Right cardiac atrium (tissue), 5 donors: ENCODE results near the gene ATG5. TPM values are rescaled to one million over a fixed set of nuclear protein-coding genes. Genes with fewer than 3 reads are reported as not detected.
"Not testable (repeated sequence)": the region's sequence is repeated elsewhere in the genome, so short reads cannot be mapped to it uniquely, and the experiment has no call there.

Experiments used
- ATAC-seq, 2 donors: fragments of 200-7000 bp; cut with Tn5 transposase; one replicate each; pipeline versions ENCODE4 v1.8.0 to v1.9.1; 2020; ENCODE audit warnings: moderate library complexity in 2 of 2, mild to moderate bottlenecking in 1 of 2
- DNase-seq, 3 donors: peaks; one replicate each; pipeline ENCODE4 v3.0.0-alpha.2; 2020
- H3K27ac ChIP-seq: one replicate; pipeline ENCODE4 v1.5.1; 2013; ENCODE audit warnings: mild to moderate bottlenecking, low read length, control low read depth, moderate library complexity
- H3K27me3 ChIP-seq: one replicate; pipeline ENCODE4 v1.6.1; 2013; ENCODE audit not compliant: control insufficient read depth, insufficient read depth
- H3K4me1 ChIP-seq: one replicate; pipeline ENCODE4 v1.6.1; 2013; ENCODE audit warnings: low read length; ENCODE audit not compliant: control insufficient read depth, insufficient read depth
- H3K4me3 ChIP-seq: one replicate; pipeline ENCODE4 v1.5.1; 2013; ENCODE audit warnings: low read length, control low read depth
- H3K9me3 ChIP-seq: one replicate; pipeline ENCODE4 v1.6.1; 2013; ENCODE audit warnings: low read length; ENCODE audit not compliant: control insufficient read depth
- WGBS: extraction: QIAGEN DNeasy Blood & Tissue Kit; methylation state at CpG from one replicate; pipeline ENCODE4 v1.1.7; 2013; 5-methylcytosine and 5-hydroxymethylcytosine counted together
- intact Hi-C, 4 donors: fragments of 100-400 bp; cut with DNase I; formaldehyde crosslinking; loops; one replicate each; pipeline versions ENCODE4 v1.11.0 to v1.14.0; 2022 to 2023
- polyA plus RNA-seq: library from polyadenylated mRNA; stranded (reverse); fragments of 200-250 nt; gene quantifications from one replicate; pipeline ENCODE4 v1.2.3, GENCODE V29; 2013
- total RNA-seq, 4 donors: library from RNA; stranded (reverse); fragmentation: NEBNext Ultra II Directional; extraction: Animal tissue kit (Norgen Biotek cat#: 25700); gene quantifications; one replicate each; pipeline ENCODE4 v1.2.1, GENCODE V29; 2021
- donor health status: healthy with polysubstance abuse.
- donor health status: DM: no; HTN: yes; CAD: no.
- donor health status: DM: no; HTN: no; CAD: no.
- donor health status: DM: no; HTN: yes; CAD: no; lungs with severe emphysema.
- donor health status: DM: yes; HTN: yes; CAD: no.

Gene ATG5
- total and polyA plus RNA-seq, 5 donors = 11.2 to 21.8 (median 20.0) TPM

GRCh38 chr6:106247293-106247692 lies 78.3 kb downstream of the ATG5 start:
- no peaks in the 10 kb centered on the region for H3K4me1 ChIP-seq
- no peak overlapping the region for H3K27ac ChIP-seq
- ATAC-seq (no peak), DNase-seq (no peak)
- 89% methylated on average over 3 of the region's 3 CpGs for WGBS
- H3K9me3 ChIP-seq = no peaks in the 10 kb centered on the region
- intact Hi-C loops = no loop called here
- H3K27me3 ChIP-seq = no peaks in the 10 kb centered on the region
- no peak overlapping the region for H3K4me3 ChIP-seq

GRCh38 chr6:106244931-106245330 lies 80.6 kb downstream of the ATG5 start:
- WGBS = 94% methylated on average over 1 of the region's 1 CpG
- Histone ChIP-seq H3K27me3 (no peaks in the 10 kb centered on the region), H3K4me1 (no peaks in the 10 kb centered on the region), H3K27ac (no peak overlapping the region), H3K4me3 (no peak overlapping the region), H3K9me3 (no peaks in the 10 kb centered on the region)
- intact Hi-C loops = no loop called here
- ATAC-seq (no peak), DNase-seq (no peak)

GRCh38 chr6:106244521-106244920 lies 81.0 kb downstream of the ATG5 start:
- 94% methylated on average over 1 of the region's 1 CpG for WGBS

GRCh38 chr6:106243261-106243660 lies 82.3 kb downstream of the ATG5 start:
- Histone ChIP-seq H3K4me1 (no peaks in the 10 kb centered on the region), H3K27me3 (no peaks in the 10 kb centered on the region), H3K9me3 (no peaks in the 10 kb centered on the region), H3K27ac (no peak overlapping the region), H3K4me3 (no peak overlapping the region)
- ATAC-seq (no peak), DNase-seq (no peak)
- intact Hi-C loops = no loop called here
- 82% methylated on average over 4 of the region's 4 CpGs for WGBS

More at GRCh38 chr6:106244521-106244920, 81.0 kb downstream of the ATG5 start:
- H3K27ac ChIP-seq = no peak overlapping the region
- intact Hi-C loops = no loop called here
- H3K4me1 ChIP-seq = no peaks in the 10 kb centered on the region
- no peaks in the 10 kb centered on the region for H3K27me3 ChIP-seq
- no peaks in the 10 kb centered on the region for H3K9me3 ChIP-seq
- H3K4me3 ChIP-seq = no peak overlapping the region
- ATAC-seq = no peak
- DNase-seq = no peak

- intact Hi-C loops = no loop called here
- DNase-seq (no peak), ATAC-seq (no peak)
- no peak overlapping the region for H3K27ac ChIP-seq
- H3K9me3 ChIP-seq = no peaks in the 10 kb centered on the region
- no peaks in the 10 kb centered on the region for H3K4me1 ChIP-seq
- no peaks in the 10 kb centered on the region for H3K27me3 ChIP-seq
- no peak overlapping the region for H3K4me3 ChIP-seq
Observed at GRCh38 chr6:106241498-106241897, 84.1 kb downstream of the ATG5 start.

- intact Hi-C loops = no loop called here
- no peak overlapping the region for H3K4me3 ChIP-seq
- no peaks in the 10 kb centered on the region for H3K9me3 ChIP-seq
- no peak overlapping the region for H3K27ac ChIP-seq
- ATAC-seq (no peak), DNase-seq (no peak)
- 97% methylated on average over 1 of the region's 1 CpG for WGBS
- no peaks in the 10 kb centered on the region for H3K4me1 ChIP-seq
- H3K27me3 ChIP-seq = no peaks in the 10 kb centered on the region
Observed at GRCh38 chr6:106237286-106237685, 88.3 kb downstream of the ATG5 start.

GRCh38 chr6:106229876-106230445 lies 95.6 kb downstream of the ATG5 start:
- H3K27me3 ChIP-seq, H3K4me3 ChIP-seq, DNase-seq, H3K27ac ChIP-seq, H3K9me3 ChIP-seq, H3K4me1 ChIP-seq, ATAC-seq: not testable (repeated sequence)
- intact Hi-C loops = loop anchor here in 2 of 4 donors (10.0 kb wide), 2 partner anchors 495 to 745 kb away; no protein-coding TSS in a partner anchor
- WGBS = 82% methylated on average over 5 of the region's 5 CpGs

GRCh38 chr6:106227612-106228507 lies 97.7 kb downstream of the ATG5 start:
- intact Hi-C loops = loop anchor here in 2 of 4 donors (10.0 kb wide), 2 partner anchors 493 to 743 kb away; no protein-coding TSS in a partner anchor
- 98% methylated on average over 17 of the region's 17 CpGs for WGBS
- Histone ChIP-seq H3K27me3 (no peaks in the 10 kb centered on the region), H3K4me1 (no peaks in the 10 kb centered on the region), H3K4me3 (no peak overlapping the region), H3K9me3 (no peaks in the 10 kb centered on the region), H3K27ac (no peak overlapping the region)
- DNase-seq (no peak), ATAC-seq (no peak)

GRCh38 chr6:106226676-106227075 lies 98.9 kb downstream of the ATG5 start:
- WGBS = 79% methylated on average over 2 of the region's 2 CpGs
- intact Hi-C loops = loop anchor here in 2 of 4 donors (10.0 kb wide), 2 partner anchors 492 to 742 kb away; no protein-coding TSS in a partner anchor

GRCh38 chr6:106225581-106225980 lies 100.0 kb downstream of the ATG5 start:
- H3K27me3 ChIP-seq = no peaks in the 10 kb centered on the region
- DNase-seq = no peak
- ATAC-seq = no peak
- H3K4me3 ChIP-seq = no peak overlapping the region
- H3K27ac ChIP-seq = no peak overlapping the region
- H3K4me1 ChIP-seq = no peaks in the 10 kb centered on the region
- no peaks in the 10 kb centered on the region for H3K9me3 ChIP-seq
- intact Hi-C loops = loop anchor here in 2 of 4 donors (10.0 kb wide), 2 partner anchors 491 to 741 kb away; no protein-coding TSS in a partner anchor

More at GRCh38 chr6:106226676-106227075, 98.9 kb downstream of the ATG5 start:
- H3K9me3 ChIP-seq = no peaks in the 10 kb centered on the region
- H3K27ac ChIP-seq = no peak overlapping the region
- H3K27me3 ChIP-seq = no peaks in the 10 kb centered on the region
- no peaks in the 10 kb centered on the region for H3K4me1 ChIP-seq
- H3K4me3 ChIP-seq = no peak overlapping the region
- ATAC-seq (no peak), DNase-seq (no peak)

- intact Hi-C loops = loop anchor here in 3 of 4 donors (5.0 to 10.0 kb wide), 4 partner anchors 489 to 739 kb away; no protein-coding TSS in a partner anchor
- ATAC-seq = no peak
Observed at GRCh38 chr6:106223300-106223930, 102.1 kb downstream of the ATG5 start.

More at GRCh38 chr6:106223300-106223930, 102.1 kb downstream of the ATG5 start:
- DNase-seq = peak in 2 of 3 donors; percentile 27 to 63
- WGBS = 48% methylated on average over 2 of the region's 2 CpGs
- no peak overlapping the region for H3K27ac ChIP-seq
- no peak overlapping the region for H3K4me3 ChIP-seq
- H3K27me3 ChIP-seq = no peaks in the 10 kb centered on the region
- no peaks in the 10 kb centered on the region for H3K9me3 ChIP-seq
- no peaks in the 10 kb centered on the region for H3K4me1 ChIP-seq
